ENCODE measurements around the gene WDFY4. TPM values are rescaled to one million over a fixed set of nuclear protein-coding genes. Genes with fewer than 3 reads are reported as not detected.

The WDFY4 gene
- total and polyA plus RNA-seq, 2 experiments from 2014 or later, result not detected

- DNase-seq, result peak; percentile 62
- WGBS, 2 experiments (ENCODE audit: low coverage in 1 of 2, low lambda C conversion rate in 2 of 2, missing lambda C conversion rate in 2 of 2), result 12 to 13% methylated on average over 5 of the region's 5 CpGs
- in situ Hi-C loops (cut with MboI), result no loop called here
Measured at GRCh38 chr10:48973065-48973464, 288.4 kb downstream of the WDFY4 start.

GRCh38 chr10:48974510-48975156 lies 290.0 kb downstream of the WDFY4 start:
- no peak overlapping the region for H3K27ac ChIP-seq
- H3K36me3 ChIP-seq (ENCODE audit: low read depth), result no peaks in the 10 kb centered on the region
- H3K4me2 ChIP-seq (ENCODE audit: unreplicated experiment), result no peak overlapping the region
- in situ Hi-C loops (cut with MboI), result no loop called here
- TF ChIP-seq EZH2phosphoT487 (IDR thresholded peaks at IDR 0.05; ENCODE audit: insufficient read depth, low read depth), result no peak
- no peak for TF ChIP-seq EZH2 (IDR thresholded peaks at IDR 0.05; ENCODE audit: insufficient read depth, poor library complexity, severe bottlenecking)
- H3K4me3 ChIP-seq, result no peak overlapping the region
- H3K79me2 ChIP-seq (ENCODE audit: insufficient read depth), result no peaks in the 10 kb centered on the region
- 68 to 75% methylated on average over 12 of the region's 12 CpGs for WGBS, 2 experiments (ENCODE audit: low coverage in 1 of 2, low lambda C conversion rate in 2 of 2, missing lambda C conversion rate in 2 of 2)
- no peak overlapping the region for H3K9ac ChIP-seq
- no peaks in the 10 kb centered on the region for H4K20me1 ChIP-seq (ENCODE audit: insufficient read depth)
- H3K27me3 ChIP-seq (replicated peaks; ENCODE audit: insufficient read depth), result peaks cover 14% of the 10 kb centered on the region; the same call in 1 of the 2 replicates
- DNase-seq, result peak; percentile 35
- H2AFZ ChIP-seq, result no peak overlapping the region
- H3F3A ChIP-seq (ENCODE audit: insufficient read depth), result no peaks in the 10 kb centered on the region; the same call in 1 of the 2 replicates
- no peaks in the 10 kb centered on the region for H3K9me2 ChIP-seq (ENCODE audit: insufficient read depth)
- no peaks in the 10 kb centered on the region for H3K4me1 ChIP-seq (ENCODE audit: insufficient read depth)
- H3K9me3 ChIP-seq (ENCODE audit: low read depth), result no peaks in the 10 kb centered on the region

More at GRCh38 chr10:48973065-48973464, 288.4 kb downstream of the WDFY4 start:
- H3F3A ChIP-seq (ENCODE audit: insufficient read depth), result no peaks in the 10 kb centered on the region; the same call in 1 of the 2 replicates
- H2AFZ ChIP-seq, result no peak overlapping the region
- H3K27ac ChIP-seq, result no peak overlapping the region
- no peak overlapping the region for H3K4me2 ChIP-seq (ENCODE audit: unreplicated experiment)
- H3K4me3 ChIP-seq, result no peak overlapping the region
- peaks cover 16% of the 10 kb centered on the region; the same call in 1 of the 2 replicates for H3K27me3 ChIP-seq (replicated peaks; ENCODE audit: insufficient read depth)
- no peaks in the 10 kb centered on the region for H3K36me3 ChIP-seq (ENCODE audit: low read depth)
- no peaks in the 10 kb centered on the region for H4K20me1 ChIP-seq (ENCODE audit: insufficient read depth)
- no peaks in the 10 kb centered on the region for H3K9me2 ChIP-seq (ENCODE audit: insufficient read depth)
- H3K79me2 ChIP-seq (ENCODE audit: insufficient read depth), result no peaks in the 10 kb centered on the region
- TF ChIP-seq EZH2 (IDR thresholded peaks at IDR 0.05; ENCODE audit: insufficient read depth, poor library complexity, severe bottlenecking) (no peak), EZH2phosphoT487 (IDR thresholded peaks at IDR 0.05; ENCODE audit: insufficient read depth, low read depth) (no peak)
- no peaks in the 10 kb centered on the region for H3K4me1 ChIP-seq (ENCODE audit: insufficient read depth)
- H3K9me3 ChIP-seq (ENCODE audit: low read depth), result no peaks in the 10 kb centered on the region
- no peak overlapping the region for H3K9ac ChIP-seq

DNA sequence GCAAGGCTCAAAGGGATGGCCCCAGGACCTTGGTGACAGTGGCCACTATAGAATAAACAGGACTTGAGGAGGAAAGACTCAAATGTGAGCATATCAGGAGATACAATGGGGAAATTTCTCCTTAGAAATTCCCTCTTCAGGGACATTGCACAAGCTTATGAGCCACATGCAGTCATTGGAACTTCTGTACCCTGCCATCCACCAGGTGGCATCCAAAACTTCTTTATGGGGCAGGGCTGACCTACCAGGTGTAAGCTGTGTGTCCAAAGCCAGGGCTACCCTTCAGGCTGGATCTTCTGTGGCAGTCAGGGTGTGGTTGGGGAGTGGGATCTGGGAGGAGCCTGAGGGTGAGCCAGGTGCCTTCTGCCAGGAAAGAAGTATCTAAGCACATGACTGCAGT lies 291.5 kb downstream of the WDFY4 start:
- no peaks in the 10 kb centered on the region for H3K9me3 ChIP-seq (ENCODE audit: low read depth)
- H4K20me1 ChIP-seq (ENCODE audit: insufficient read depth), result no peaks in the 10 kb centered on the region
- in situ Hi-C loops (cut with MboI), result no loop called here
- no peaks in the 10 kb centered on the region for H3K4me1 ChIP-seq (ENCODE audit: insufficient read depth)
- no peaks in the 10 kb centered on the region; the same call in 1 of the 2 replicates for H3F3A ChIP-seq (ENCODE audit: insufficient read depth)
- H2AFZ ChIP-seq, result no peak overlapping the region
- H3K9me2 ChIP-seq (ENCODE audit: insufficient read depth), result no peaks in the 10 kb centered on the region
- no peaks in the 10 kb centered on the region for H3K79me2 ChIP-seq (ENCODE audit: insufficient read depth)
- peaks cover 23% of the 10 kb centered on the region; the same call in 1 of the 2 replicates for H3K27me3 ChIP-seq (replicated peaks; ENCODE audit: insufficient read depth)
- H3K9ac ChIP-seq, result no peak overlapping the region
- H3K4me2 ChIP-seq (ENCODE audit: unreplicated experiment), result no peak overlapping the region
- H3K27ac ChIP-seq, result no peak overlapping the region
- no peak overlapping the region for H3K4me3 ChIP-seq
- H3K36me3 ChIP-seq (ENCODE audit: low read depth), result no peaks in the 10 kb centered on the region
- TF ChIP-seq EZH2phosphoT487 (IDR thresholded peaks at IDR 0.05; ENCODE audit: insufficient read depth, low read depth), result no peak
- DNase-seq, result peak; percentile 37

- WGBS, 2 experiments (ENCODE audit: low coverage in 1 of 2, low lambda C conversion rate in 2 of 2, missing lambda C conversion rate in 2 of 2), result 66 to 71% methylated on average over 5 of the region's 5 CpGs
- H2AFZ ChIP-seq, result no peak overlapping the region
- in situ Hi-C loops (cut with MboI), result no loop called here
Measured at GRCh38 chr10:48978318-48978717, 293.6 kb downstream of the WDFY4 start.

More at GRCh38 chr10:48978318-48978717, 293.6 kb downstream of the WDFY4 start:
- Histone ChIP-seq H3K36me3 (ENCODE audit: low read depth) (no peaks in the 10 kb centered on the region), H4K20me1 (ENCODE audit: insufficient read depth) (no peaks in the 10 kb centered on the region), H3K27ac (no peak overlapping the region), H3K27me3 (replicated peaks; ENCODE audit: insufficient read depth) (peaks cover 16% of the 10 kb centered on the region; the same call in 1 of the 2 replicates), H3K9me2 (ENCODE audit: insufficient read depth) (no peaks in the 10 kb centered on the region), H3K79me2 (ENCODE audit: insufficient read depth) (no peaks in the 10 kb centered on the region), H3K9me3 (ENCODE audit: low read depth) (no peaks in the 10 kb centered on the region), H3K4me2 (ENCODE audit: unreplicated experiment) (no peak overlapping the region), H3K4me1 (ENCODE audit: insufficient read depth) (no peaks in the 10 kb centered on the region), H3K9ac (no peak overlapping the region), H3K4me3 (no peak overlapping the region), H3F3A (ENCODE audit: insufficient read depth) (no peaks in the 10 kb centered on the region)
- no peak for DNase-seq
- TF ChIP-seq EZH2 (IDR thresholded peaks at IDR 0.05; ENCODE audit: insufficient read depth, poor library complexity, severe bottlenecking) (no peak), EZH2phosphoT487 (IDR thresholded peaks at IDR 0.05; ENCODE audit: insufficient read depth, low read depth) (no peak)
